Measurements from ENCODE around the gene LBHD2.
"Not testable (repeated sequence)": the region's sequence is repeated elsewhere in the genome, so short reads cannot be mapped to it uniquely, and the experiment has no call there.

DNA sequence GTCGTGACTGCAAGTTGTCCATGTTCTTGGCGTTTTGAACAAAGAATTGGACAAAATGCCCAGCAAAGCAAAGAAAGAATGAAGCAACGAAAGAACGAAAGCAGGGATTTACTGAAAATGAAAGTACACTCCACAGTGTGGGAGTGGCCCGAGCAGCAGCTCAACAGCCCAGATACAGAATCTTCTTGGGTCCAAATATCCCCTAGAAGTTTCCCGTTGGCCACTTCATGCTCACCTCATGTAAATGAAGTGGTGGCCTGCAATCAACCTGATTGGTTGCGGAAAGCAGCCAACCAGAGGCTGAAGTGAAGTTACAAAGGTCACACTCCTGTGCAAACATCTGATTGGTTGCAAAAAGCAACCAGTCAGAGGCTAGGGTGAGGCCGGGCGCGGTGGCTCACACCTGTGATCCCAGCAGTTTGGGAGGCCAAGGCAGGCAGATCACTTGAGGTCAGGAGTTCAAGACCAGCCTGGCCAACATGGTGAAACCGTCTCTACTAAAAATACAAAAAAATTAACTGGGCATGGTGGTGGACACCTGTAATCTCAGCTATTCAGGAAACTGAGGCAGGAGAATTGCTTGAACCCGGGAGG, 31.2 kb downstream of the LBHD2 start:
- not testable (repeated sequence) for TF ChIP-seq CTCF (optimal IDR thresholded peaks at IDR 0.05 in 1 of 3, IDR thresholded peaks at IDR 0.05 in 1 of 3, conservative IDR thresholded peaks at IDR 0.05 in 1 of 3; ENCODE audit: extremely low read depth in 1 of 3, insufficient read depth in 2 of 3, low read length in 3 of 3); EZH2 (IDR thresholded peaks at IDR 0.05; ENCODE audit: low read length)

All from keratinocyte (primary cell).